ENCODE results near the gene KCNQ1.

Gene KCNQ1

DNA sequence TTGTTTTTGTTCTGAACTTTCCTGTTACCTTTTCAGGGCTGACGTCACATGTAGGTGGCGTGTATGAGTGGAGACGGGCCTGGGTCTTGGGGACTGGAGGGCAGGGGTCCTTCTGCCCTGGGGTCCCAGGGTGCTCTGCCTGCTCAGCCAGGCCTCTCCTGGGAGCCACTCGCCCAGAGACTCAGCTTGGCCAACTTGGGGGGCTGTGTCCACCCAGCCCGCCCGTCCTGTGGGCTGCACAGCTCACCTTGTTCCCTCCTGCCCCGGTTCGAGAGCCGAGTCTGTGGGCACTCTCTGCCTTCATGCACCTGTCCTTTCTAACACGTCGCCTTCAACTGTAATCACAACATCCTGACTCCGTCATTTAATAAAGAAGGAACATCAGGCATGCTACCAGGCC, 47.8 kb upstream of the KCNQ1 start:
- no peak for ATAC-seq
- TF ChIP-seq, protein P1, sequence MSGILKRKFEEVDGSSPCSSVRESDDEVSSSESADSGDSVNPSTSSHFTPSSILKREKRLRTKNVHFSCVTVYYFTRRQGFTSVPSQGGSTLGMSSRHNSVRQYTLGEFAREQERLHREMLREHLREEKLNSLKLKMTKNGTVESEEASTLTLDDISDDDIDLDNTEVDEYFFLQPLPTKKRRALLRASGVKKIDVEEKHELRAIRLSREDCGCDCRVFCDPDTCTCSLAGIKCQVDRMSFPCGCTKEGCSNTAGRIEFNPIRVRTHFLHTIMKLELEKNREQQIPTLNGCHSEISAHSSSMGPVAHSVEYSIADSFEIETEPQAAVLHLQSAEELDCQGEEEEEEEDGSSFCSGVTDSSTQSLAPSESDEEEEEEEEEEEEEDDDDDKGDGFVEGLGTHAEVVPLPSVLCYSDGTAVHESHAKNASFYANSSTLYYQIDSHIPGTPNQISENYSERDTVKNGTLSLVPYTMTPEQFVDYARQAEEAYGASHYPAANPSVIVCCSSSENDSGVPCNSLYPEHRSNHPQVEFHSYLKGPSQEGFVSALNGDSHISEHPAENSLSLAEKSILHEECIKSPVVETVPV (CRISPR knock-in tag; IDR thresholded peaks at IDR 0.05): no peak
- TF ChIP-seq, protein P2, sequence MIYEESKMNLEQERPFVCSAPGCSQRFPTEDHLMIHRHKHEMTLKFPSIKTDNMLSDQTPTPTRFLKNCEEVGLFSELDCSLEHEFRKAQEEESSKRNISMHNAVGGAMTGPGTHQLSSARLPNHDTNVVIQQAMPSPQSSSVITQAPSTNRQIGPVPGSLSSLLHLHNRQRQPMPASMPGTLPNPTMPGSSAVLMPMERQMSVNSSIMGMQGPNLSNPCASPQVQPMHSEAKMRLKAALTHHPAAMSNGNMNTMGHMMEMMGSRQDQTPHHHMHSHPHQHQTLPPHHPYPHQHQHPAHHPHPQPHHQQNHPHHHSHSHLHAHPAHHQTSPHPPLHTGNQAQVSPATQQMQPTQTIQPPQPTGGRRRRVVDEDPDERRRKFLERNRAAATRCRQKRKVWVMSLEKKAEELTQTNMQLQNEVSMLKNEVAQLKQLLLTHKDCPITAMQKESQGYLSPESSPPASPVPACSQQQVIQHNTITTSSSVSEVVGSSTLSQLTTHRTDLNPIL (CRISPR knock-in tag; IDR thresholded peaks at IDR 0.05; ENCODE audit: low read depth): no peak
- TF ChIP-seq, protein P3, sequence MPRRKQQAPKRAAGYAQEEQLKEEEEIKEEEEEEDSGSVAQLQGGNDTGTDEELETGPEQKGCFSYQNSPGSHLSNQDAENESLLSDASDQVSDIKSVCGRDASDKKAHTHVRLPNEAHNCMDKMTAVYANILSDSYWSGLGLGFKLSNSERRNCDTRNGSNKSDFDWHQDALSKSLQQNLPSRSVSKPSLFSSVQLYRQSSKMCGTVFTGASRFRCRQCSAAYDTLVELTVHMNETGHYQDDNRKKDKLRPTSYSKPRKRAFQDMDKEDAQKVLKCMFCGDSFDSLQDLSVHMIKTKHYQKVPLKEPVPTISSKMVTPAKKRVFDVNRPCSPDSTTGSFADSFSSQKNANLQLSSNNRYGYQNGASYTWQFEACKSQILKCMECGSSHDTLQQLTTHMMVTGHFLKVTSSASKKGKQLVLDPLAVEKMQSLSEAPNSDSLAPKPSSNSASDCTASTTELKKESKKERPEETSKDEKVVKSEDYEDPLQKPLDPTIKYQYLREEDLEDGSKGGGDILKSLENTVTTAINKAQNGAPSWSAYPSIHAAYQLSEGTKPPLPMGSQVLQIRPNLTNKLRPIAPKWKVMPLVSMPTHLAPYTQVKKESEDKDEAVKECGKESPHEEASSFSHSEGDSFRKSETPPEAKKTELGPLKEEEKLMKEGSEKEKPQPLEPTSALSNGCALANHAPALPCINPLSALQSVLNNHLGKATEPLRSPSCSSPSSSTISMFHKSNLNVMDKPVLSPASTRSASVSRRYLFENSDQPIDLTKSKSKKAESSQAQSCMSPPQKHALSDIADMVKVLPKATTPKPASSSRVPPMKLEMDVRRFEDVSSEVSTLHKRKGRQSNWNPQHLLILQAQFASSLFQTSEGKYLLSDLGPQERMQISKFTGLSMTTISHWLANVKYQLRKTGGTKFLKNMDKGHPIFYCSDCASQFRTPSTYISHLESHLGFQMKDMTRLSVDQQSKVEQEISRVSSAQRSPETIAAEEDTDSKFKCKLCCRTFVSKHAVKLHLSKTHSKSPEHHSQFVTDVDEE (CRISPR knock-in tag; IDR thresholded peaks at IDR 0.05): no peak
- TF ChIP-seq TCF4 (CRISPR knock-in tag; IDR thresholded peaks at IDR 0.05; ENCODE audit: borderline replicate concordance) (no peak), ZC3H10 (CRISPR knock-in tag; IDR thresholded peaks at IDR 0.05) (no peak), ZNF8 (CRISPR knock-in tag; IDR thresholded peaks at IDR 0.05) (no peak), CSDC2 (CRISPR knock-in tag; IDR thresholded peaks at IDR 0.05) (no peak), ARNTL (CRISPR knock-in tag; IDR thresholded peaks at IDR 0.05; ENCODE audit: borderline replicate concordance, low read depth) (no peak), PPARA (CRISPR knock-in tag; IDR thresholded peaks at IDR 0.05; ENCODE audit: borderline replicate concordance) (no peak), GLIS3 (CRISPR knock-in tag; IDR thresholded peaks at IDR 0.05) (no peak), ZFP30 (CRISPR knock-in tag; IDR thresholded peaks at IDR 0.05) (no peak), ESRRG (CRISPR knock-in tag; IDR thresholded peaks at IDR 0.05) (no peak), ZNF70 (CRISPR knock-in tag; IDR thresholded peaks at IDR 0.05) (no peak), ZNF565 (CRISPR knock-in tag; conservative IDR thresholded peaks at IDR 0.05; ENCODE audit: low read depth) (no peak), RARB (CRISPR knock-in tag; IDR thresholded peaks at IDR 0.05) (no peak), OSR1 (CRISPR knock-in tag; IDR thresholded peaks at IDR 0.05) (no peak), ISL1 (CRISPR knock-in tag; IDR thresholded peaks at IDR 0.05) (no peak), TOX (CRISPR knock-in tag; IDR thresholded peaks at IDR 0.05; ENCODE audit: borderline replicate concordance) (no peak)
- TF ChIP-seq, protein P4, sequence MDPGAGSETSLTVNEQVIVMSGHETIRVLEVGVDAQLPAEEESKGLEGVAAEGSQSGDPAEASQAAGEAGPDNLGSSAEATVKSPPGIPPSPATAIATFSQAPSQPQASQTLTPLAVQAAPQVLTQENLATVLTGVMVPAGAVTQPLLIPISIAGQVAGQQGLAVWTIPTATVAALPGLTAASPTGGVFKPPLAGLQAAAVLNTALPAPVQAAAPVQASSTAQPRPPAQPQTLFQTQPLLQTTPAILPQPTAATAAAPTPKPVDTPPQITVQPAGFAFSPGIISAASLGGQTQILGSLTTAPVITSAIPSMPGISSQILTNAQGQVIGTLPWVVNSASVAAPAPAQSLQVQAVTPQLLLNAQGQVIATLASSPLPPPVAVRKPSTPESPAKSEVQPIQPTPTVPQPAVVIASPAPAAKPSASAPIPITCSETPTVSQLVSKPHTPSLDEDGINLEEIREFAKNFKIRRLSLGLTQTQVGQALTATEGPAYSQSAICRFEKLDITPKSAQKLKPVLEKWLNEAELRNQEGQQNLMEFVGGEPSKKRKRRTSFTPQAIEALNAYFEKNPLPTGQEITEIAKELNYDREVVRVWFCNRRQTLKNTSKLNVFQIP (CRISPR knock-in tag; IDR thresholded peaks at IDR 0.05; ENCODE audit: borderline replicate concordance, low read depth): no peak
- TF ChIP-seq, protein P5, sequence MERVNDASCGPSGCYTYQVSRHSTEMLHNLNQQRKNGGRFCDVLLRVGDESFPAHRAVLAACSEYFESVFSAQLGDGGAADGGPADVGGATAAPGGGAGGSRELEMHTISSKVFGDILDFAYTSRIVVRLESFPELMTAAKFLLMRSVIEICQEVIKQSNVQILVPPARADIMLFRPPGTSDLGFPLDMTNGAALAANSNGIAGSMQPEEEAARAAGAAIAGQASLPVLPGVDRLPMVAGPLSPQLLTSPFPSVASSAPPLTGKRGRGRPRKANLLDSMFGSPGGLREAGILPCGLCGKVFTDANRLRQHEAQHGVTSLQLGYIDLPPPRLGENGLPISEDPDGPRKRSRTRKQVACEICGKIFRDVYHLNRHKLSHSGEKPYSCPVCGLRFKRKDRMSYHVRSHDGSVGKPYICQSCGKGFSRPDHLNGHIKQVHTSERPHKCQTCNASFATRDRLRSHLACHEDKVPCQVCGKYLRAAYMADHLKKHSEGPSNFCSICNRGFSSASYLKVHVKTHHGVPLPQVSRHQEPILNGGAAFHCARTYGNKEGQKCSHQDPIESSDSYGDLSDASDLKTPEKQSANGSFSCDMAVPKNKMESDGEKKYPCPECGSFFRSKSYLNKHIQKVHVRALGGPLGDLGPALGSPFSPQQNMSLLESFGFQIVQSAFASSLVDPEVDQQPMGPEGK (CRISPR knock-in tag; IDR thresholded peaks at IDR 0.05; ENCODE audit: borderline replicate concordance): no peak

DNA sequence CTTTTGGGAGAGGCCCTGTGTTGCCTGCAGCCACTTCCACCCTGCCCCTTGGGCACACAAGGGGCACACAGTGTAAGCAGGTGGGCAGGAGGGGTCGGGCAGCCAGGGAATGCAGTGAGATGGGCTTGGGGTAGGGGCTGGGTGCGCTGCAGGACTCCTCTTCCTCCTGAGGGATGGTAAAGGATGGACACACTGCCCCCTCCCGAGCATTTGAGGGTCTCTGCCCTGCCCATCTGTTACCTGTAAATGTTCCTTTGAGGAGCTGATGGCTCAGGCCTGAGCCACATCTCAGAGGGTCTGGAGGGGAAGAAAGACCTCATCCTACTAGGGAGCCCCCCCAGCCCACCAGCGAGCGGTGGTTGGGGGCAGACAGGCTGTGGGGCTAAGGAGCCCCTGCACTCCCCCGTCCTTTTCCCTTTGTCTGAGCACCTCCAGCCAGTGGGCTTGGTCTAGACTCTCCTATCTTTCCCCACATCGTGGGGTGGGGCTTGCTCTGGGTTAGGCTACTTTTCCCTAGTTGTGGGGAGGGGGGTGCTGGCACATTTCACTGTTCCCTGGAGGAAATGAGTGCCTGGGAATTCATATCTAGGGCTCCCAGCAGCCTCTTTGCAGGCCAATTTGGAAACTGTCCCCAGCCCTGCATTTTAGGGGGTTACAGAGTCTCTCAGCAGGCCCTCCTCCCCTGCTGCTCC, 46.0 kb upstream of the KCNQ1 start:
- TF ChIP-seq, protein P2 (CRISPR knock-in tag; IDR thresholded peaks at IDR 0.05; ENCODE audit: low read depth): no peak
- TF ChIP-seq, protein P5 (CRISPR knock-in tag; IDR thresholded peaks at IDR 0.05; ENCODE audit: borderline replicate concordance): no peak
- TF ChIP-seq ESRRG (CRISPR knock-in tag; IDR thresholded peaks at IDR 0.05) (no peak), ZNF565 (CRISPR knock-in tag; conservative IDR thresholded peaks at IDR 0.05; ENCODE audit: low read depth) (no peak), ZNF70 (CRISPR knock-in tag; IDR thresholded peaks at IDR 0.05) (no peak), GLIS3 (CRISPR knock-in tag; IDR thresholded peaks at IDR 0.05) (no peak), TOX (CRISPR knock-in tag; IDR thresholded peaks at IDR 0.05; ENCODE audit: borderline replicate concordance) (no peak), BACH2 (CRISPR knock-in tag; IDR thresholded peaks at IDR 0.05; ENCODE audit: borderline replicate concordance) (no peak), PPARA (CRISPR knock-in tag; IDR thresholded peaks at IDR 0.05; ENCODE audit: borderline replicate concordance) (no peak), ZFP3 (CRISPR knock-in tag; IDR thresholded peaks at IDR 0.05) (no peak), ZC3H10 (CRISPR knock-in tag; IDR thresholded peaks at IDR 0.05) (no peak), ZNF8 (CRISPR knock-in tag; IDR thresholded peaks at IDR 0.05) (no peak), SNAI2 (CRISPR knock-in tag; IDR thresholded peaks at IDR 0.05) (no peak)
- TF ChIP-seq, protein P3 (CRISPR knock-in tag; IDR thresholded peaks at IDR 0.05): no peak
- ATAC-seq: no peak

Measured in SK-N-SH treated with all-trans-retinoic acid at 6 μM for 48 hours (cell line).